Cerebellar cortex (tissue), 1 donor: Measurements from ENCODE around the gene STYXL1.

Experiments used
- DNase-seq: peaks from one replicate; pipeline ENCODE4 v3.0.0-alpha.2; 2015; ENCODE audit warnings: low spot score

Gene STYXL1

DNA sequence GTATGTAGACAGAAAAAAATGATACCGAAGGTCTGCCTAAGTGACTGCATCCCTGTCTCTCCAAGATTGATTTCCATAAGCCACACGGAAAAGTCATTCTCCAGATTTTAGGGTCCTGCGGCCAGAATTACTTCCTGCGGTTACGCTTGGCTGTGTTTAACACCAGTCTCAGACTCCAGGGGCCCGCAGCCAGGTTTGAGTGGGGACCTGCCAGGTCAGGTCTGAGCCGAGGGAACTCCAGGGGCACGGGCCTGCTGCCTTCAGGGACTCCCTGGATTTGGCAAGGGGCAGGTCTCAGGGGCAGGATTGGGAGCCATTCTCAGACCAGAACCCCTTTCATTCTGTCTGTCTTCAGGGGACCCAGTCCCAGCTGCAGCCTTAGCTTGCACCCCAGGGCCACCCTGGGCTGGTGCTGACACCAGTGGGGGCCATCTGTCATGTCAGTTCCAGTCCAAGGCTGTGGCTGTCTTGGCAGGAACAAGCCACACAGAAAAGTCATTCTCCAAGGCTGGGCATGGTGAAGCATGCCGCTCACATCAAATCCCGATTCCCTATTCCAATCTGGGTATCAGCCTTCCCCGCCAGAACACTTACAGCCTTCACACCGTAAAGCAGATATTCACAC is 92.4 kb downstream of the STYXL1 start:
- peak; percentile 79 for DNase-seq

DNA sequence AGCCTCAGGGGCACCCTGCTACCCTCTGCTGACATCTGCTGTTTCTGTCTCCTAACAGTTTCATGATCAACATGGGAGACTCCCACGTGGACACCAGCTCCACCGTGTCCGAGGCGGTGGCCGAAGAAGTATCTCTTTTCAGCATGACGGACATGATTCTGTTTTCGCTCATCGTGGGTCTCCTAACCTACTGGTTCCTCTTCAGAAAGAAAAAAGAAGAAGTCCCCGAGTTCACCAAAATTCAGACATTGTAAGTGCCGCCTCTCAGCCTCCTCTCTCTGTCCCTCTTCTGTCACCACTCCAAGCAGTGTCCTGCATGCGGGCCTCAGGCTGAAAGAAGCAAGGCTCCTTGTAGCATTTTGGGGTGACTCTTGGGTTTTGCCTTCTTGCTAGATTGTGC is 93.9 kb downstream of the STYXL1 start:
- DNase-seq = no peak

GRCh38 chr7:75953431-75953830 is 94.4 kb downstream of the STYXL1 start:
- DNase-seq = no peak

DNA sequence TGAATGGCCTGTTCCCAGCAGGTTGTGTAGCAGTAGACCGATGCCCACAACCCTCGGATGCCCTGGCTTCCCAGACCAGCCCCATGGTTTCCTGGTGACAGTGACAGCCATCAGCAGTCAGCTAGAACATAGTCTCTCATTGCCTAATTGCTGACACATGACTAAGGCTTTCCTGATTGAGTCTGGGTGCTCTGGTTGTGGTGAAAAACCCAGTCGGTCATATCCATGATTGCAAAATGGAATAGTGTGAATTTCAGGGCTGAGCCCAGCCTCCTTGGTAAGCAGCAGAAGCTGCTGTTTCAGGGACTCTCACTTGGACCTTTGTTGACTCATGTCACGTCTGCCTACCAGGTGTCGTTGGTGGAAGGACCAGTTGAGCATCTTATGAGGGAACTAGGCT is 96.3 kb downstream of the STYXL1 start:
- DNase-seq = no peak

DNA sequence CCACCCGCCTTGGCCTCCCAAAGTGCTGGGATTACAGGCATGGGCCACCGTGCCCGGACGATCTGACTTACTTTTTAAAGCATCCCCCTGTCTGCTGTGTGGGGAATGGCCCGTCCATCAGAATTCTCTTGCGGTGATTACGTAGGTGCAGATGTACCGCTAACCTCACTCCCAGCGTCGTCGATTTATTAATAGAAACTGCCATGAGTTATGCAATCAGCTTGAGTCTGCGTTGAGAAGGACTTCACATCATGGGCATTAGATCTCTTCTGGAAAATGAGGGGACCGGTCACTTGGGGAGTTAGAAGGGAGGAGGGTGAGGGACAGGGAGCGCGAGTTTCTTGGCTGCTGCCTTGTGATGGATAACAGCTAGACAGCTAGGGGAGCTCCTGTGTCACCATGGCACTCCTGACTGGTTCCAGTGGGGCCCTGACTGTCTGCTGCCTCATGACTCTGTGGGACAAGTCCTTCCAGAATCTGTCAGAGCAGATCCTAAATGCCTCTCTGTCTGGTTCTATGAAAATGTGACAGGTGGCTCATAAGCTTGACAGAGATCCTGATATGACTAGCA is 97.6 kb downstream of the STYXL1 start:
- no peak for DNase-seq

DNA sequence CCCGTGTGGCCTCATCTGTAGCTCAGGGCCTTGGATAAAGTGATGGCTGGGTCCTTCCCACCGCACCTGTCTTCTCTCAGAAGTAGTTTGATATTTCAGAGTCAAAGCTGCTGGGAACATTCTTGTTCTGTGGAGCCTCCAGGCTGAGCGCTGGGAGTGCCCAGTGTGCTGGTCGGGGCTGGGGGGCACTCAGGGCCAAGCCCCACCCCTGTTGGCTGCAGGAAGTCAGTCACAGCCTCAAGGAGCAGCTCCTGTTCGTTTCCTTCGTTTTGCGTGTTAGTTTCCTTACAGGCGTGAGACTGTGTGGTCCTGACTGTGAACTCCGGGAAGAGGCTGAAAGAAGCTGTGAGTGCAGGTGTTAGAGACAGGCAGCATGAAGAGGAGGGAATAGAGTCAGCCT is 99.6 kb downstream of the STYXL1 start:
- no peak for DNase-seq
